Measurements from ENCODE around the gene SPEM1.
A peak's percentile ranks its signal among the peaks of the same experiment; 100 is the strongest.
"Not testable (repeated sequence)": the region's sequence is repeated elsewhere in the genome, so short reads cannot be mapped to it uniquely, and the experiment has no call there.

SPEM1 gene

GRCh38 chr17:7443499-7444485, 23.7 kb downstream of the SPEM1 start:
- no peak for DNase-seq

GRCh38 chr17:7444682-7445618, 24.8 kb downstream of the SPEM1 start, which contains the start of gene CHRNB1:
Gene CHRNB1 (plus strand): TSS chr17:7445061. CDS start chr17:7445128, 67 bp downstream.
- DNase-seq: peak; percentile 86

GRCh38 chr17:7445619-7445968, 25.5 kb downstream of the SPEM1 start:
- peak; percentile 14 for DNase-seq

GRCh38 chr17:7448461-7448860, 28.3 kb downstream of the SPEM1 start:
- no peak for DNase-seq

- DNase-seq: no peak
Measured at GRCh38 chr17:7459961-7460545, 39.9 kb downstream of the SPEM1 start.

- no peak for DNase-seq
Measured at GRCh38 chr17:7460850-7461660, 40.9 kb downstream of the SPEM1 start.

GRCh38 chr17:7462474-7463371, 42.6 kb downstream of the SPEM1 start:
- DNase-seq: no peak

GRCh38 chr17:7463372-7463846, 43.3 kb downstream of the SPEM1 start:
- no peak for DNase-seq

- no peak for DNase-seq
Measured at GRCh38 chr17:7464081-7464480, 44.0 kb downstream of the SPEM1 start.

- no peak for DNase-seq
Measured at GRCh38 chr17:7465597-7466275, 45.6 kb downstream of the SPEM1 start.

GRCh38 chr17:7466318-7466638, 46.2 kb downstream of the SPEM1 start:
- DNase-seq: no peak

GRCh38 chr17:7466639-7467341, 46.7 kb downstream of the SPEM1 start:
- DNase-seq: no peak

GRCh38 chr17:7467498-7467897, 47.4 kb downstream of the SPEM1 start:
- DNase-seq: no peak

- no peak for DNase-seq
Measured at GRCh38 chr17:7468290-7468689, 48.2 kb downstream of the SPEM1 start.

GRCh38 chr17:7468804-7469389, 48.8 kb downstream of the SPEM1 start:
- DNase-seq: no peak

- not testable (repeated sequence) for DNase-seq
Measured at GRCh38 chr17:7469843-7470242, 49.7 kb downstream of the SPEM1 start.

GRCh38 chr17:7470457-7470973, 50.4 kb downstream of the SPEM1 start:
- not testable (repeated sequence) for DNase-seq

All from NCI-H1436 (cell line).